Measurements from ENCODE around the gene C5orf63. TPM values are rescaled to one million over a fixed set of nuclear protein-coding genes. Genes with fewer than 3 reads are reported as not detected.

C5orf63 gene
- total and polyA plus RNA-seq, 2 of the 13 experiments (the other 11 are each of a cell fraction or from before 2014, with no cell fraction given) = 7.9 to 8.8 TPM

DNA sequence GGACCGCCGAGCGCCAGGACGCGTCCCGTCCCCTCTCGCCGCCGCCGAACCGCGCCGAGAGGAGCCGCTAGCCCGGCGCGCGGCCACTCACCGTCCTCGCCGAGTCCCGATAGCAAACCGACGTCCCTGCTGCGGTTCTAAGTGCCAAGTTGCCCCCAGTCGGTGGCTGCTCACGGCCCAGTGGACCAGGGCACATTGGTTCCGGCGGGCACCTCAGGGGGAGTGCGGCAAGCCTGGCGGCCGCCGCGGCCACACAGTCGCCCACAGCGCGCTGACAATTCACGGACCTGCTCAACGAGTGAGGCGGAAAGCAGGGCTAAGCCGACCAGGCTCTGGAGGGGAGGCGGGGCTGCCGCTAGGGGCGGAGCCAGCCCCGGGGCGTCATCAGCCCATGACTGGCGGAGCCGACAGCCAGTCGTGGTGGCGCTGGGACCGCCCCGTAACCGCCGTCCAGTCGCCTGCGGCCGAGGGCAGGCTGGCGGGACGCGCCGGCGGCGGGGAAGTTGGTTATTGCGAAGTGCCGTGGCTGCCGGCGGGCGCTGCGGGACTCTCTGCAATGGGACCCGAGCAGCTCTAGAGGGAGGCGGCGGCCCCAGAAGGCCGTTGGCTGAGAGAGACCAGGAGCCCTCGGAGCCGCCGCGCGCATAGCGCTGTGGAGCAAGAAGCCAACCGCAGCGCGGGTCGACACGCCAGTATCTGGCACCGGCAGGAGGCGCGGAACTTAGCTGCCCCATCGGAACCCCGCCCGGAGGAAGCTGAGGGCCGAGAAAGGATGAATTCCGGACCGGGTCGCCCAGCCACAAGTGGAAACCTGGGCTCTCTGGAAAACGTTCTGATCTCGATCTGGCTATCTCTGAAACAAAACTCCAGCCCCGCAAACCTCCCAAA lies 42.8 kb downstream of the C5orf63 start, which contains the start of gene MARCHF3 (continued):
- TF ChIP-seq, protein P1, sequence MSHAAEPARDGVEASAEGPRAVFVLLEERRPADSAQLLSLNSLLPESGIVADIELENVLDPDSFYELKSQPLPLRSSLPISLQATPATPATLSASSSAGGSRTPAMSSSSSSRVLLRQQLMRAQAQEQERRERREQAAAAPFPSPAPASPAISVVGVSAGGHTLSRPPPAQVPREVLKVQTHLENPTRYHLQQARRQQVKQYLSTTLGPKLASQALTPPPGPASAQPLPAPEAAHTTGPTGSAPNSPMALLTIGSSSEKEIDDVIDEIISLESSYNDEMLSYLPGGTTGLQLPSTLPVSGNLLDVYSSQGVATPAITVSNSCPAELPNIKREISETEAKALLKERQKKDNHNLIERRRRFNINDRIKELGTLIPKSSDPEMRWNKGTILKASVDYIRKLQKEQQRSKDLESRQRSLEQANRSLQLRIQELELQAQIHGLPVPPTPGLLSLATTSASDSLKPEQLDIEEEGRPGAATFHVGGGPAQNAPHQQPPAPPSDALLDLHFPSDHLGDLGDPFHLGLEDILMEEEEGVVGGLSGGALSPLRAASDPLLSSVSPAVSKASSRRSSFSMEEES (CRISPR knock-in tag; IDR thresholded peaks at IDR 0.05) = no peak
- TF ChIP-seq PHF8 (CRISPR knock-in tag; IDR thresholded peaks at IDR 0.05) = peak; percentile 86
- TF ChIP-seq, protein P2, sequence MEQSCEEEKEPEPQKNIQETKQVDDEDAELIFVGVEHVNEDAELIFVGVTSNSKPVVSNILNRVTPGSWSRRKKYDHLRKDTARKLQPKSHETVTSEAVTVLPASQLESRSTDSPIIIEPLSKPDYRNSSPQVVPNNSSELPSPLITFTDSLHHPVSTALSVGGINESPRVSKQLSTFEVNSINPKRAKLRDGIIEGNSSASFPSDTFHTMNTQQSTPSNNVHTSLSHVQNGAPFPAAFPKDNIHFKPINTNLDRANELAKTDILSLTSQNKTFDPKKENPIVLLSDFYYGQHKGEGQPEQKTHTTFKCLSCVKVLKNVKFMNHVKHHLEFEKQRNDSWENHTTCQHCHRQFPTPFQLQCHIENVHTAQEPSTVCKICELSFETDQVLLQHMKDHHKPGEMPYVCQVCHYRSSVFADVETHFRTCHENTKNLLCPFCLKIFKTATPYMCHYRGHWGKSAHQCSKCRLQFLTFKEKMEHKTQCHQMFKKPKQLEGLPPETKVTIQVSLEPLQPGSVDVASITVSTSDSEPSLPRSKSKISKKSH (CRISPR knock-in tag; IDR thresholded peaks at IDR 0.05; ENCODE audit: borderline replicate concordance) = no peak; the same call in 1 of the 2 replicates
- 0 out of 2 replicates have a peak, but pooled peaks have one; percentile 39 for TF ChIP-seq MTA1 (CRISPR knock-in tag; IDR thresholded peaks at IDR 0.05; ENCODE audit: borderline replicate concordance)
- TF ChIP-seq, protein P3, sequence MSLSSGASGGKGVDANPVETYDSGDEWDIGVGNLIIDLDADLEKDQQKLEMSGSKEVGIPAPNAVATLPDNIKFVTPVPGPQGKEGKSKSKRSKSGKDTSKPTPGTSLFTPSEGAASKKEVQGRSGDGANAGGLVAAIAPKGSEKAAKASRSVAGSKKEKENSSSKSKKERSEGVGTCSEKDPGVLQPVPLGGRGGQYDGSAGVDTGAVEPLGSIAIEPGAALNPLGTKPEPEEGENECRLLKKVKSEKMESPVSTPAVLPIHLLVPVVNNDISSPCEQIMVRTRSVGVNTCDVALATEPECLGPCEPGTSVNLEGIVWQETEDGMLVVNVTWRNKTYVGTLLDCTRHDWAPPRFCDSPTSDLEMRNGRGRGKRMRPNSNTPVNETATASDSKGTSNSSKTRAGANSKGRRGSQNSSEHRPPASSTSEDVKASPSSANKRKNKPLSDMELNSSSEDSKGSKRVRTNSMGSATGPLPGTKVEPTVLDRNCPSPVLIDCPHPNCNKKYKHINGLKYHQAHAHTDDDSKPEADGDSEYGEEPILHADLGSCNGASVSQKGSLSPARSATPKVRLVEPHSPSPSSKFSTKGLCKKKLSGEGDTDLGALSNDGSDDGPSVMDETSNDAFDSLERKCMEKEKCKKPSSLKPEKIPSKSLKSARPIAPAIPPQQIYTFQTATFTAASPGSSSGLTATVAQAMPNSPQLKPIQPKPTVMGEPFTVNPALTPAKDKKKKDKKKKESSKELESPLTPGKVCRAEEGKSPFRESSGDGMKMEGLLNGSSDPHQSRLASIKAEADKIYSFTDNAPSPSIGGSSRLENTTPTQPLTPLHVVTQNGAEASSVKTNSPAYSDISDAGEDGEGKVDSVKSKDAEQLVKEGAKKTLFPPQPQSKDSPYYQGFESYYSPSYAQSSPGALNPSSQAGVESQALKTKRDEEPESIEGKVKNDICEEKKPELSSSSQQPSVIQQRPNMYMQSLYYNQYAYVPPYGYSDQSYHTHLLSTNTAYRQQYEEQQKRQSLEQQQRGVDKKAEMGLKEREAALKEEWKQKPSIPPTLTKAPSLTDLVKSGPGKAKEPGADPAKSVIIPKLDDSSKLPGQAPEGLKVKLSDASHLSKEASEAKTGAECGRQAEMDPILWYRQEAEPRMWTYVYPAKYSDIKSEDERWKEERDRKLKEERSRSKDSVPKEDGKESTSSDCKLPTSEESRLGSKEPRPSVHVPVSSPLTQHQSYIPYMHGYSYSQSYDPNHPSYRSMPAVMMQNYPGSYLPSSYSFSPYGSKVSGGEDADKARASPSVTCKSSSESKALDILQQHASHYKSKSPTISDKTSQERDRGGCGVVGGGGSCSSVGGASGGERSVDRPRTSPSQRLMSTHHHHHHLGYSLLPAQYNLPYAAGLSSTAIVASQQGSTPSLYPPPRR (CRISPR knock-in tag; IDR thresholded peaks at IDR 0.05; ENCODE audit: borderline replicate concordance) = 0 out of 2 replicates have a peak, but pooled peaks have one; percentile 35
- no peak for TF ChIP-seq ZBTB3 (CRISPR knock-in tag; IDR thresholded peaks at IDR 0.05; ENCODE audit: borderline replicate concordance, low read depth)
- TF ChIP-seq, protein P4, sequence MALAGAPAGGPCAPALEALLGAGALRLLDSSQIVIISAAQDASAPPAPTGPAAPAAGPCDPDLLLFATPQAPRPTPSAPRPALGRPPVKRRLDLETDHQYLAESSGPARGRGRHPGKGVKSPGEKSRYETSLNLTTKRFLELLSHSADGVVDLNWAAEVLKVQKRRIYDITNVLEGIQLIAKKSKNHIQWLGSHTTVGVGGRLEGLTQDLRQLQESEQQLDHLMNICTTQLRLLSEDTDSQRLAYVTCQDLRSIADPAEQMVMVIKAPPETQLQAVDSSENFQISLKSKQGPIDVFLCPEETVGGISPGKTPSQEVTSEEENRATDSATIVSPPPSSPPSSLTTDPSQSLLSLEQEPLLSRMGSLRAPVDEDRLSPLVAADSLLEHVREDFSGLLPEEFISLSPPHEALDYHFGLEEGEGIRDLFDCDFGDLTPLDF (CRISPR knock-in tag; IDR thresholded peaks at IDR 0.05) = peak; percentile 88
- no peak; the same call in 1 of the 2 replicates for TF ChIP-seq ZNF276 (CRISPR knock-in tag; IDR thresholded peaks at IDR 0.05; ENCODE audit: low read depth)
- TF ChIP-seq NR3C1 (CRISPR knock-in tag; IDR thresholded peaks at IDR 0.05) = no peak
- TF ChIP-seq TBX3 (IDR thresholded peaks at IDR 0.05; ENCODE audit: borderline replicate concordance) = no peak; the same call in 1 of the 2 replicates
- no peak for TF ChIP-seq RFX5 (IDR thresholded peaks at IDR 0.05; ENCODE audit: low read depth, low read length)
- TF ChIP-seq, protein P5, sequence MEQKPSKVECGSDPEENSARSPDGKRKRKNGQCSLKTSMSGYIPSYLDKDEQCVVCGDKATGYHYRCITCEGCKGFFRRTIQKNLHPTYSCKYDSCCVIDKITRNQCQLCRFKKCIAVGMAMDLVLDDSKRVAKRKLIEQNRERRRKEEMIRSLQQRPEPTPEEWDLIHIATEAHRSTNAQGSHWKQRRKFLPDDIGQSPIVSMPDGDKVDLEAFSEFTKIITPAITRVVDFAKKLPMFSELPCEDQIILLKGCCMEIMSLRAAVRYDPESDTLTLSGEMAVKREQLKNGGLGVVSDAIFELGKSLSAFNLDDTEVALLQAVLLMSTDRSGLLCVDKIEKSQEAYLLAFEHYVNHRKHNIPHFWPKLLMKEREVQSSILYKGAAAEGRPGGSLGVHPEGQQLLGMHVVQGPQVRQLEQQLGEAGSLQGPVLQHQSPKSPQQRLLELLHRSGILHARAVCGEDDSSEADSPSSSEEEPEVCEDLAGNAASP (CRISPR knock-in tag; IDR thresholded peaks at IDR 0.05; ENCODE audit: borderline replicate concordance) = no peak; the same call in 1 of the 2 replicates
- TF ChIP-seq CEBPG (CRISPR knock-in tag; IDR thresholded peaks at IDR 0.05) = peak; percentile 72
- TF ChIP-seq ZNF317 (CRISPR knock-in tag; IDR thresholded peaks at IDR 0.05) = no peak
